ENCODE data around the gene TMEM156.

- TF ChIP-seq CTCF (IDR thresholded peaks at IDR 0.05; ENCODE audit: low read depth, low read length, missing input control) = no peak
- TF ChIP-seq TAF1 (conservative IDR thresholded peaks at IDR 0.05) = no peak
- no peak for TF ChIP-seq GABPA (IDR thresholded peaks at IDR 0.05 in 1 of 2, conservative IDR thresholded peaks at IDR 0.05 in 1 of 2)
- no peak for TF ChIP-seq ZBTB33 (IDR thresholded peaks at IDR 0.05)
- TF ChIP-seq RAD21 (IDR thresholded peaks at IDR 0.05) = no peak
- no peak for TF ChIP-seq REST (IDR thresholded peaks at IDR 0.05)
- no peak for TF ChIP-seq JUND (IDR thresholded peaks at IDR 0.05)
- no peak for TF ChIP-seq MAX (IDR thresholded peaks at IDR 0.05)
- no peak for TF ChIP-seq YY1 (IDR thresholded peaks at IDR 0.05)
- no peak for TF ChIP-seq EGR1 (IDR thresholded peaks at IDR 0.05; ENCODE audit: low read depth in 2 of 2)
Measured at GRCh38 chr4:39014028-39014427, 18.2 kb downstream of the TMEM156 start.
